ENCODE results near the gene C5orf46. TPM values are rescaled to one million over a fixed set of nuclear protein-coding genes. Genes with fewer than 3 reads are reported as not detected.
"Not testable (repeated sequence)": the region's sequence is repeated elsewhere in the genome, so short reads cannot be mapped to it uniquely, and the experiment has no call there.

Gene C5orf46
- total and polyA plus RNA-seq, 8 donors = 0.47 to 2.3 (median 1.8) TPM; not detected in 5

DNA sequence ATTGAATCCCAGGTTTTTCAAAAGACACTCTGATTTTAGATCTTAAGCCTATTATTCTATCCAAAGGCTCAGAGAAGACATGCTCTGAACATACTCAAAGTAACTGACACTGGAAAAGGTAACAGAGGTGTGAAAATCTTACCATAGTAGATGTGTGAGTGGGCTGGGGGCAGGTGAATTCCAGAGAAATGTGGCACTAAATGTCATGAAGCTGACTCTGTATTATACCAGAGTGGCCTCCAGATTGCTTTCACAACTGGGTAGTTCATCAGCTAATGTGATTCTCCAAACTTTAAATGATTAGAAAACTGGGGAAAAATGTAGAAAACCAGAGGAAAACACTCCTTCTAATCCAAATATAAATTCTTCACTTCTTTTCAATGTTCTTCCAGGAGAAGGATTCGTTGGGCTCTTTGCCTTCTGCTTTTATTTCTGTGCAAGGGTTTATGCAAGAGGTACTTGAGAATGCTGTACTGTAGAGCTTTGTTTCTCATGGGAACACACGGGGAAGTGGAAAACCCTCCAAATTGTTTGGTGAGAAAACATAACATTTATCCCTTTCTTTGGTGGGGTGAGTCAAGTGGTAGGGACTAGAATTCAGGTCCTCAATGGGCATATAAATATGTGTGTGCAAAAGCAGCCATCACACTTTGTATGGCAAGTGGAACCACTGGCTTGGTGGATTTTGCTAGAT lies 28.1 kb downstream of the C5orf46 start, which contains the start of gene SCGB3A2:
Gene SCGB3A2 (plus strand): TSS at position 646 of the 694 bp plus-strand sequence. CDS start 93 bp downstream, outside the sequence.
- 63 to 74% methylated on average over 2 of the region's 2 CpGs for WGBS, 2 donors
- no peak for FAIRE-seq
- Histone ChIP-seq H3K4me3 (no peak within 1 kb of the TSS), H3K36me3 (no peaks in the 10 kb centered on the region), H3K27ac (no peak within 1 kb of the TSS), H3K27me3 (no peaks in the 10 kb centered on the region), H3K9me3 (no peaks in the 10 kb centered on the region), H3K4me1 (no peaks in the 10 kb centered on the region)
- no peak for DNase-seq
- ATAC-seq = no peak
- intact Hi-C loops (cut with DNase I) = no loop called here
- no peak for TF ChIP-seq CTCF (IDR thresholded peaks at IDR 0.05)

GRCh38 chr5:147876626-147877025 lies 29.7 kb downstream of the C5orf46 start:
- no peaks in the 10 kb centered on the region for H3K4me1 ChIP-seq
- no peaks in the 10 kb centered on the region for H3K36me3 ChIP-seq
- TF ChIP-seq CTCF (IDR thresholded peaks at IDR 0.05) = no peak
- DNase-seq (no peak), FAIRE-seq (no peak), ATAC-seq (no peak)
- no peaks in the 10 kb centered on the region for H3K9me3 ChIP-seq
- intact Hi-C loops (cut with DNase I) = no loop called here
- 49 to 60% methylated on average over 2 of the region's 2 CpGs for WGBS, 2 donors
- H3K27ac ChIP-seq = no peak overlapping the region
- no peaks in the 10 kb centered on the region for H3K27me3 ChIP-seq
- no peak overlapping the region for H3K4me3 ChIP-seq

- Histone ChIP-seq H3K36me3 (no peaks in the 10 kb centered on the region), H3K27me3 (no peaks in the 10 kb centered on the region), H3K4me1 (no peaks in the 10 kb centered on the region), H3K9me3 (no peaks in the 10 kb centered on the region), H3K4me3 (no peak overlapping the region), H3K27ac (no peak overlapping the region)
- ATAC-seq = no peak
- no peak for DNase-seq
- intact Hi-C loops (cut with DNase I) = no loop called here
- TF ChIP-seq CTCF (IDR thresholded peaks at IDR 0.05) = no peak
- FAIRE-seq = no peak
Observed at GRCh38 chr5:147876141-147876540, 30.2 kb downstream of the C5orf46 start.

DNA sequence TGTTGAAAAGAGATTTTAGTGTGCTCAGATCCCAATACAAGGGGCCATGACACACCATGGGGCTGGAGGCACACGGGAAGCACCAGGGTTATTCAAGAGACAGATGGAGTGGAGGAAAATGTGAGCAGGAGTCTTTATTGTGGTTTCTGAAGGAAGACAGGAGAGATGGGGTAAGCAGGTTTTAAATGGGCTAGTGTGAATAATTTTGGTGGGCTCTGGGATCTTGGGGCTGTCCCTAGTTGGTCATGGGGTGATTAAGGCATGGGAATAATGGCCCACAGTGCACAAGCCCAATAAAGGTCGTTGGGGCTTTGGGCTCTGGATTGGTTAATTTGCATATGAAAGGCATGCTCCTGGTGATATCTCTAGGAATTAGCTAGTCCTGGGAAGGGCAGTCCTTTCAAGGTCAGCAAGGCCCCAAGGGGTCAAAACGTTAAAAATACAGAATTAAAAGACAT lies 31.4 kb downstream of the C5orf46 start:
- Histone ChIP-seq H3K4me3 (no peak overlapping the region), H3K4me1 (no peaks in the 10 kb centered on the region), H3K36me3 (no peaks in the 10 kb centered on the region), H3K9me3 (no peaks in the 10 kb centered on the region), H3K27ac (no peak overlapping the region), H3K27me3 (no peaks in the 10 kb centered on the region)
- intact Hi-C loops (cut with DNase I) = no loop called here
- FAIRE-seq (no peak), DNase-seq (no peak), ATAC-seq (no peak)
- WGBS, 2 donors = 40 to 46% methylated on average over 3 of the region's 3 CpGs
- TF ChIP-seq CTCF (IDR thresholded peaks at IDR 0.05) = no peak

- not testable (repeated sequence) for FAIRE-seq
Observed at GRCh38 chr5:147874118-147874875, 32.0 kb downstream of the C5orf46 start.

GRCh38 chr5:147872744-147873435 lies 33.4 kb downstream of the C5orf46 start:
- H3K4me3 ChIP-seq; intact Hi-C loops (cut with DNase I); H3K27me3 ChIP-seq; DNase-seq; H3K27ac ChIP-seq; H3K9me3 ChIP-seq; ATAC-seq; H3K36me3 ChIP-seq; H3K4me1 ChIP-seq; FAIRE-seq: not testable (repeated sequence)
- WGBS, 2 donors = 88 to 93% methylated on average over 16 of the region's 16 CpGs

More at GRCh38 chr5:147874118-147874875, 32.0 kb downstream of the C5orf46 start:
- H3K27me3 ChIP-seq; H3K4me3 ChIP-seq; H3K9me3 ChIP-seq; H3K36me3 ChIP-seq; H3K27ac ChIP-seq; H3K4me1 ChIP-seq; ATAC-seq; intact Hi-C loops (cut with DNase I); DNase-seq: not testable (repeated sequence)
- 85 to 95% methylated on average over 4 to 5 of the region's 8 CpGs for WGBS, 2 donors

GRCh38 chr5:147871980-147872549 lies 34.3 kb downstream of the C5orf46 start:
- H3K4me1 ChIP-seq; ATAC-seq; H3K27ac ChIP-seq; H3K36me3 ChIP-seq; intact Hi-C loops (cut with DNase I); DNase-seq; H3K9me3 ChIP-seq; H3K27me3 ChIP-seq; H3K4me3 ChIP-seq; FAIRE-seq: not testable (repeated sequence)
- 91 to 95% methylated on average over 18 of the region's 18 CpGs for WGBS, 2 donors

All from pancreas (tissue), 10 donors.